Measurements from ENCODE around the gene GLYATL3.

DNA sequence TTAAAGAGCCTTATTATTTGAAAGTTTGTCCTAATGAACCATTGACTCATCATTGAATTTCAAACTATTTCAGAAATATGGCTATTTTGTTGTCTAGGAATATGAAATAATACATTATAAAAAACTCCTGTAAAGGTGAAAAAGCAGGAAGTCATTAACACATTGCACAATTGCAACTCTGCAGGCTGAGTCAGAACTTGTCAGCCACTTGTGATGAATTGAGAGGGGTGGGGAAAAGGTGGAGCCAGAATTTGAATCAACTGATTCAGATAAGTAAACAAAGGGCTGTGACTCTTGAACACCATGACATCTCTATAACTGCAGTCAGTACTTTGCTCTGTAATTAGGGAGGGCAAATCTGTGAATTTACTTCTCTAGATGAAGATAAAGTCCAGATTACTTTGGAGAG, 56.7 kb downstream of the GLYATL3 start:
- TF ChIP-seq, protein P1, sequence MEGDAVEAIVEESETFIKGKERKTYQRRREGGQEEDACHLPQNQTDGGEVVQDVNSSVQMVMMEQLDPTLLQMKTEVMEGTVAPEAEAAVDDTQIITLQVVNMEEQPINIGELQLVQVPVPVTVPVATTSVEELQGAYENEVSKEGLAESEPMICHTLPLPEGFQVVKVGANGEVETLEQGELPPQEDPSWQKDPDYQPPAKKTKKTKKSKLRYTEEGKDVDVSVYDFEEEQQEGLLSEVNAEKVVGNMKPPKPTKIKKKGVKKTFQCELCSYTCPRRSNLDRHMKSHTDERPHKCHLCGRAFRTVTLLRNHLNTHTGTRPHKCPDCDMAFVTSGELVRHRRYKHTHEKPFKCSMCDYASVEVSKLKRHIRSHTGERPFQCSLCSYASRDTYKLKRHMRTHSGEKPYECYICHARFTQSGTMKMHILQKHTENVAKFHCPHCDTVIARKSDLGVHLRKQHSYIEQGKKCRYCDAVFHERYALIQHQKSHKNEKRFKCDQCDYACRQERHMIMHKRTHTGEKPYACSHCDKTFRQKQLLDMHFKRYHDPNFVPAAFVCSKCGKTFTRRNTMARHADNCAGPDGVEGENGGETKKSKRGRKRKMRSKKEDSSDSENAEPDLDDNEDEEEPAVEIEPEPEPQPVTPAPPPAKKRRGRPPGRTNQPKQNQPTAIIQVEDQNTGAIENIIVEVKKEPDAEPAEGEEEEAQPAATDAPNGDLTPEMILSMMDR (conservative IDR thresholded peaks at IDR 0.05; ENCODE audit: low read length), result no peak
- TF ChIP-seq EZH2phosphoT487 (IDR thresholded peaks at IDR 0.05; ENCODE audit: borderline replicate concordance), result no peak
